Metanephros (tissue), 2 donors: ENCODE measurements around the gene SAE1. TPM values are rescaled to one million over a fixed set of nuclear protein-coding genes. Genes with fewer than 3 reads are reported as not detected.

Source experiments
- small RNA-seq: library from RNA; depleted of rRNA; stranded (forward); fragments of <200 nt; gene quantifications from one replicate; pipeline ENCODE3, GENCODE V24; 2014; ENCODE audit warnings: low replicate concordance
- total RNA-seq: library from RNA; depleted of rRNA; stranded (reverse); fragments of >200 nt; gene quantifications from one replicate; pipeline ENCODE4 v1.2.3, GENCODE V29; 2014

The SAE1 gene
- total RNA-seq: 67.6 TPM

DNA sequence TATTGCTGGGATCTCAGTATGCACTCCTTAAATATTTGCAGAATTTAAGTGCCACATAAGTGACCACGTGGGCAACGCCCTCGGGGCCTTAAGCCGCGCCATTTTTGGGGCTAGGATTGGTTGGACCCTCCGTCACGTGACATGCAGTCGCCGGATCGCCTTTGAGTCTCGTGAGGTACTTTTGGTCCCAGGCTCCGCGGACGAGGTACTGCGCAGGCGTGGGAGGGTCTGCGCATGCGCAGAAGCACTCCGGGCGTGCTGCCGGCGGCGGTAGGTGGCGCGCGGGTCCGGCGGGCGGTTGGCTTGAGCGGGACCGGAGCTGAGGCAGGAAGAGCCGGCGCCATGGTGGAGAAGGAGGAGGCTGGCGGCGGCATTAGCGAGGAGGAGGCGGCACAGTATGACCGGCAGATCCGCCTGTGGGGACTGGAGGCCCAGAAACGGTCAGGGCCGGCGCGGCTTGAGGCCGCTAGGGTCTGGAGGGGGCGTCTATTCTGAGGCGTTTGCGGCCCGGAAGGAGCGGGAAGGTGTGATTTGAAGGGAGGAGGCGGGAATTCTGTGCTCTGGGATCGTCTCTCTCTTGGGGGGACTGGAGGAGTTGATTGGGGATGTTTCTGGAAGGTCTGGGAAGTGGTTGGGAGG is at the start of gene SAE1:
Gene SAE1 (plus strand): TSS at position 247 of the 639 bp plus-strand sequence. CDS start 96 bp downstream, at position 343.

DNA sequence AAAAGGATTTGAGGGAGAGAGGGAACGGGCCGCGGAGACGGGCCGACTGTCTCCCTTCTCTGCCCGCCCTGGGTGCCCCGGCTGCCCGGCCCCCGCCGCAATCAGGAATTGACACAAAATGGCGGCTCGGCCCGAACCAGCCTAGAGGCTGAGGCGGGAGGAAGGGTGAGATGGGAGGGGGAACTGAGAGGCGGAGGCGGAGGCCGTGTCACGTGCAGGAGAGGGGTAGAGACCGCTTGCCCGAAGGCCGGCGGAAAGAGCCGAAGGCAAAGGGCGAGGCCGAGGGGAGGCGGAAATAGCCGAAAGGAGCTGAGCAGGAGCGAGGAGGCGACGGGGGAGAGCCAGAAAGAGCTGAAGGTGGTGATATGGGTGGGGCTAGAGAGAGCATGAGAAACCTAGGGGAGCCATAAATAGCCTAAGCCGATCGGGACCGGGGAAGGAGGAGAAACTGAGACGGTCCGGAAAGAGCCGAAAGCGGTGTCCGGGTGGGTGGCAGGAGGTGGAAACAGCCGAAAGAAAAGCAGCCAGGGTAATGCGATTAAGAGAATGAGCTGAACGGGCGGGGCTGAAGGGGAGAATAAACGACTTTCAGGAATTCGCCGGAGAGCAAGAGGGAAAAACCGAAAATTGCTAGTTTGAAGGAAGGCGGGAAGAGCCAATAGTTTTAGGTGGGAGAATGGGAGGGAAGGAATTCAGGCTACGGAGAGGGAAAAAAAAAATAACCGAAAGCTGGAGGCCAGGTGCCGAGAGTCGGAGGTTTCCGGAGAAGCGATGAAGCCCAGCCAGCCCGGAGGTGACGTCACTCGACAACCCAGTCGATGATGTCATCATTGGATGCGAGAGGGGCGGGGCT is 17.4 kb upstream of the SAE1 start, which contains the start of gene ZC3H4:
Gene ZC3H4 (minus strand): TSS at position 780 of the 853 bp plus-strand sequence. CDS start 1,192 bp downstream, outside the sequence.

DNA sequence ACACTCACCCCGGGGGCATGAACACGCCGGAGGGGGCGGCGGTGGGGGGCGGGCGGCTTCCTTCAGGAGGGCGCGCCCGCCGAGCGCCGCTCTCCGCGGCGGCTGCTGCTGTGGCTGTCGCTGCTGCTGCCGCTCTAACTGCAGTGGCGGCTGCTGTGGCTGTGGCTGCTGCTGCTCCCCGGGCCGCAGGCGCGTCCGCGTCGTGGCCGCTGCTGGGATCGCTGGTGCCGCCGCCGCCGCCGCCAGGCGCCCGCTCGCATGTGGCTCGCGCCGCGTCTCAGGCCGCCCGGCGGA is 100.2 kb downstream of the SAE1 start, which contains the start of gene BBC3:
Gene BBC3 (minus strand): TSS at position 279 of the 294 bp plus-strand sequence. CDS start 2,768 bp downstream, outside the sequence.

DNA sequence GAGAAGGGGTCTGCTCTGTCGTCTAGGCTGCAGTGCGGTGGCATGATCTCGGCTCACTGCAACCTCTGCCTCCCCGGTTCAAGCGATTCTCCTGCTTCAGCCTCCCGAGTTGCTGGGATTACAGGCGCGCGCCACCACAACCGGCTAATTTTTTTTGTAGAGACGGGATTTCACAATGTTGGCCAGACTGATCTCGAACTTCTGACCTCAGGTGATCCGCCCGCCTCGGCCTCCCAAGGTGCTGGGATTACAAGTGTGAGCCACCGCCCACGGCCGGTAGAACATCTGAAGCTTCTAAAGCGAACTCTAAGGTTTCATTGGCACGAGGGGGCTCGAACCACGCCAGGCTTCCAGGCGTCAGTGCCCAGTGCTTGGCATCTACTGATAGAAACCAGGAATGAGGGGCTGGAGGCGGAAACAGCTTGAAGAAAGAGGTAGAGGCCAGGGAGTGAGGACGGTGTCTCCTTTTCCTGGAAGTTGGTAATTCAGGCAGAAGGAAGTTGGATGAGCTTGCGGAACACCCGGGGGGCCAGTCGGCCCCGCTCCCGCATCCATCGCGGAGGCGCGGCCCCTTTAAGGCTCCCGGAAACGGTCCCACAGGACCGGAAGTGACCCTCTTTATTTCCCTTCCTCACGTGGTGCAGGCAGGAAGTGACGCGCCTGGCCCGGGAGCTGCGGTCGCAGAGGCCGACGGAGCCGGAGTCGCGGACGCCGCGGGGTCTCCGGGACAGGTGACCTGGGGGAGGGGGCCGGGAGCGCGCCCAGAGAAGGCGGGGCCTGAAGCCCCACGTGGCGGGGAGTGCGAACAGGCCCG is 125.5 kb downstream of the SAE1 start, which contains the start of gene CCDC9:
Gene CCDC9 (plus strand): TSS at position 647 of the 814 bp plus-strand sequence. CDS start 1,876 bp downstream, outside the sequence.

Small RNA genes within 50 kb of the gene (small RNA-seq; reads per million reads assigned to genes)
- not detected for gene MIR3190

Other genes with a start within 250 kb of the SAE1 start
- gene NPAS1, start 111.0 kb upstream of the SAE1 start, total RNA-seq: 2.4 TPM
- 24.5 TPM for gene TMEM160, start 82.2 kb upstream of the SAE1 start, total RNA-seq
- gene ZC3H4, start 17.1 kb upstream of the SAE1 start, total RNA-seq: 24.5 TPM
- gene BBC3, start 100.4 kb downstream of the SAE1 start, total RNA-seq: 4.6 TPM
- 11.8 TPM for gene CCDC9, start 125.7 kb downstream of the SAE1 start, total RNA-seq
- 7.6 TPM for gene INAFM1, start 144.1 kb downstream of the SAE1 start, total RNA-seq
- 8.3 TPM for gene C5AR1, start 179.0 kb downstream of the SAE1 start, total RNA-seq
- gene C5AR2, start 201.3 kb downstream of the SAE1 start, total RNA-seq: 2.3 TPM
- gene DHX34, start 218.5 kb downstream of the SAE1 start, total RNA-seq: 19.7 TPM